HL-60 (cell line): ENCODE data around the gene PTPRM.

Experiments used
- POLR2AphosphoS5 ChIP-seq: IDR thresholded peaks from 2 replicates; pipeline ENCODE4 v1.6.1; 2012; ENCODE audit warnings: low read depth
- SPI1 ChIP-seq: IDR thresholded peaks from 2 replicates; pipeline ENCODE4 v1.6.1; 2012; ENCODE audit warnings: low read depth, mild to moderate bottlenecking, borderline replicate concordance
- TF ChIP-seq, protein P1 (sequence below): IDR thresholded peaks from one replicate; pipeline ENCODE4 v1.5.1; 2011; ENCODE audit warnings: low read length, control low read depth, inconsistent platforms; ENCODE audit not compliant: insufficient read depth
- TF ChIP-seq, protein P2 (sequence below): IDR thresholded peaks from 2 replicates; pipeline ENCODE4 v1.6.1; 2012; ENCODE audit warnings: low read depth; ENCODE audit not compliant: insufficient replicate concordance

DNA sequence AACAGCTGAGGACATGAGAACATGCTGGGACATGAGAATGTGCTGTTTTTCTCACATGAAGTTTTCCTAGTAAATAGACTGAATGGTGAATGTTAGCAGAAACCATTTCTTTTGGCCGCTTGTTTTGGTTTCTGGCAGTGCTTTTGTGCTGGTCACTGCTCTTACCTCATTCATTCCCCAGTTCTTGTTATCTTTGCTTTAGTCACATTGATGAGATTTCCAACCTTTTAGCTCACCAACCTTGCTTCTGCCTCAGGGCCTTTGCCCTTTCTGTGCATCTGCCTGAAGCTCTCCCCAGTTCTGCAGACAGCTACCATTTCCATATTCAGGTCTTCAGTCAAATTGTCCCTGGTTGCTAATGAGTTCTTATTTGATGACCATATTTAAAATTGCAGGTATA is 91.6 kb downstream of the PTPRM start:
- no peak for TF ChIP-seq POLR2AphosphoS5
- TF ChIP-seq, protein P1, sequence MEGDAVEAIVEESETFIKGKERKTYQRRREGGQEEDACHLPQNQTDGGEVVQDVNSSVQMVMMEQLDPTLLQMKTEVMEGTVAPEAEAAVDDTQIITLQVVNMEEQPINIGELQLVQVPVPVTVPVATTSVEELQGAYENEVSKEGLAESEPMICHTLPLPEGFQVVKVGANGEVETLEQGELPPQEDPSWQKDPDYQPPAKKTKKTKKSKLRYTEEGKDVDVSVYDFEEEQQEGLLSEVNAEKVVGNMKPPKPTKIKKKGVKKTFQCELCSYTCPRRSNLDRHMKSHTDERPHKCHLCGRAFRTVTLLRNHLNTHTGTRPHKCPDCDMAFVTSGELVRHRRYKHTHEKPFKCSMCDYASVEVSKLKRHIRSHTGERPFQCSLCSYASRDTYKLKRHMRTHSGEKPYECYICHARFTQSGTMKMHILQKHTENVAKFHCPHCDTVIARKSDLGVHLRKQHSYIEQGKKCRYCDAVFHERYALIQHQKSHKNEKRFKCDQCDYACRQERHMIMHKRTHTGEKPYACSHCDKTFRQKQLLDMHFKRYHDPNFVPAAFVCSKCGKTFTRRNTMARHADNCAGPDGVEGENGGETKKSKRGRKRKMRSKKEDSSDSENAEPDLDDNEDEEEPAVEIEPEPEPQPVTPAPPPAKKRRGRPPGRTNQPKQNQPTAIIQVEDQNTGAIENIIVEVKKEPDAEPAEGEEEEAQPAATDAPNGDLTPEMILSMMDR = no peak
- TF ChIP-seq SPI1 = no peak
- TF ChIP-seq, protein P2, sequence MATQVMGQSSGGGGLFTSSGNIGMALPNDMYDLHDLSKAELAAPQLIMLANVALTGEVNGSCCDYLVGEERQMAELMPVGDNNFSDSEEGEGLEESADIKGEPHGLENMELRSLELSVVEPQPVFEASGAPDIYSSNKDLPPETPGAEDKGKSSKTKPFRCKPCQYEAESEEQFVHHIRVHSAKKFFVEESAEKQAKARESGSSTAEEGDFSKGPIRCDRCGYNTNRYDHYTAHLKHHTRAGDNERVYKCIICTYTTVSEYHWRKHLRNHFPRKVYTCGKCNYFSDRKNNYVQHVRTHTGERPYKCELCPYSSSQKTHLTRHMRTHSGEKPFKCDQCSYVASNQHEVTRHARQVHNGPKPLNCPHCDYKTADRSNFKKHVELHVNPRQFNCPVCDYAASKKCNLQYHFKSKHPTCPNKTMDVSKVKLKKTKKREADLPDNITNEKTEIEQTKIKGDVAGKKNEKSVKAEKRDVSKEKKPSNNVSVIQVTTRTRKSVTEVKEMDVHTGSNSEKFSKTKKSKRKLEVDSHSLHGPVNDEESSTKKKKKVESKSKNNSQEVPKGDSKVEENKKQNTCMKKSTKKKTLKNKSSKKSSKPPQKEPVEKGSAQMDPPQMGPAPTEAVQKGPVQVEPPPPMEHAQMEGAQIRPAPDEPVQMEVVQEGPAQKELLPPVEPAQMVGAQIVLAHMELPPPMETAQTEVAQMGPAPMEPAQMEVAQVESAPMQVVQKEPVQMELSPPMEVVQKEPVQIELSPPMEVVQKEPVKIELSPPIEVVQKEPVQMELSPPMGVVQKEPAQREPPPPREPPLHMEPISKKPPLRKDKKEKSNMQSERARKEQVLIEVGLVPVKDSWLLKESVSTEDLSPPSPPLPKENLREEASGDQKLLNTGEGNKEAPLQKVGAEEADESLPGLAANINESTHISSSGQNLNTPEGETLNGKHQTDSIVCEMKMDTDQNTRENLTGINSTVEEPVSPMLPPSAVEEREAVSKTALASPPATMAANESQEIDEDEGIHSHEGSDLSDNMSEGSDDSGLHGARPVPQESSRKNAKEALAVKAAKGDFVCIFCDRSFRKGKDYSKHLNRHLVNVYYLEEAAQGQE = no peak
